DOHH2 (cell line): ENCODE measurements around the gene COL1A2.

ENCODE experiments used
- EZH2phosphoT487 ChIP-seq: fragments of 200-600 bp; sonication (generic); IDR thresholded peaks from 2 replicates; pipeline ENCODE4 v1.6.1; 2017; ENCODE audit warnings: borderline replicate concordance, mild to moderate bottlenecking, antibody characterized with exemption, low read length, moderate library complexity, mixed read lengths
- TF ChIP-seq, protein P1 (sequence below): fragments of 200-600 bp; sonication (generic); IDR thresholded peaks from one replicate; pipeline ENCODE4 v1.5.1; 2014; ENCODE audit warnings: antibody characterized with exemption, mild to moderate bottlenecking, low read depth, low read length; ENCODE audit not compliant: poor library complexity, severe bottlenecking

GRCh38 chr7:94434042-94434441 is 39.3 kb downstream of the COL1A2 start:
- TF ChIP-seq, protein P1, sequence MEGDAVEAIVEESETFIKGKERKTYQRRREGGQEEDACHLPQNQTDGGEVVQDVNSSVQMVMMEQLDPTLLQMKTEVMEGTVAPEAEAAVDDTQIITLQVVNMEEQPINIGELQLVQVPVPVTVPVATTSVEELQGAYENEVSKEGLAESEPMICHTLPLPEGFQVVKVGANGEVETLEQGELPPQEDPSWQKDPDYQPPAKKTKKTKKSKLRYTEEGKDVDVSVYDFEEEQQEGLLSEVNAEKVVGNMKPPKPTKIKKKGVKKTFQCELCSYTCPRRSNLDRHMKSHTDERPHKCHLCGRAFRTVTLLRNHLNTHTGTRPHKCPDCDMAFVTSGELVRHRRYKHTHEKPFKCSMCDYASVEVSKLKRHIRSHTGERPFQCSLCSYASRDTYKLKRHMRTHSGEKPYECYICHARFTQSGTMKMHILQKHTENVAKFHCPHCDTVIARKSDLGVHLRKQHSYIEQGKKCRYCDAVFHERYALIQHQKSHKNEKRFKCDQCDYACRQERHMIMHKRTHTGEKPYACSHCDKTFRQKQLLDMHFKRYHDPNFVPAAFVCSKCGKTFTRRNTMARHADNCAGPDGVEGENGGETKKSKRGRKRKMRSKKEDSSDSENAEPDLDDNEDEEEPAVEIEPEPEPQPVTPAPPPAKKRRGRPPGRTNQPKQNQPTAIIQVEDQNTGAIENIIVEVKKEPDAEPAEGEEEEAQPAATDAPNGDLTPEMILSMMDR, result no peak
- TF ChIP-seq EZH2phosphoT487, result no peak
